Middle frontal gyrus (tissue), 1 donor: ENCODE data around the gene BRD9.

Experiments used
- DNase-seq: peaks from one replicate; pipeline ENCODE4 v3.0.0-alpha.2; 2015; ENCODE audit warnings: low spot score; ENCODE audit errors: extremely low spot score

Gene BRD9

DNA sequence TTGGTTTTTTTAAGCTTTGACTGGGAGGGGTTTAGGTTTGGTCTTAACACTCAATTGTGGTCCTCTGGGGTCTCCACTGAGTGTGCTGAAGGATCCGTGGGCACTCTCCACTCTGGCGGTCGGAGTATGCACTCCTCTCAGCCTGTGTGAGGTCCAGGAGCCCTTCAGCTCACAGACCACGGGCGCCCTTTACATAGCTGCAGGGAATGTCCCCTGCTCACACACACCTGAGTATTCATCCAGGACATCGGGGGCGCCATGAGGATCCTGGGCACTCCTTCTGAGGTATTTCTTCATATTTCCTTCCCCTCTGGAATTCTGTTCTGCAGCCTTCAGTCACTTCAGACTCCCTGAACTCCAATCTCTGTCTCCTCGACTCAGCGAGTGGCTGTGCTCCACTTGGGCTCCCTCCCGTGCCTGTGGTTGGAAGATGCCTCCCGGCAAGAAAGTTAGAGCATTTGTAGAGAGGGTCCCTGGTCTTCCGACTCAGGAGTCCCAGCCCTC is 12.6 kb upstream of the BRD9 start:
- DNase-seq: no peak

DNA sequence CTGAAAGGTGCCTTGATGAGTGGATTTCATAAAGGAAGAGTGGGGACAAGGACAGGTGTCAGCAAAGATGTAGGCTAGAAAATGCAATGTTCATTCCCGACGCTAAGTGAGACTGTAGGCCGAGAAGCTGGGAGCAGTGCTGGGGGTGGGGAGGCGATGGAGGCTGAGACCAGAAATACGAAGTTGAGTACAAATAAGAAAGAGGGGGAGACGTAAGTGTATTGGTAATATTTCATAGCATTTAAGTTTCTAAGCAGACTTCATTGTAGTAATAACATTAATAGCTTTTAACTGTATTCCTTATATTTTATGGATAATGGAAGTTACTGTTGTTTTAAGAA is 11.1 kb upstream of the BRD9 start:
- DNase-seq: no peak

DNA sequence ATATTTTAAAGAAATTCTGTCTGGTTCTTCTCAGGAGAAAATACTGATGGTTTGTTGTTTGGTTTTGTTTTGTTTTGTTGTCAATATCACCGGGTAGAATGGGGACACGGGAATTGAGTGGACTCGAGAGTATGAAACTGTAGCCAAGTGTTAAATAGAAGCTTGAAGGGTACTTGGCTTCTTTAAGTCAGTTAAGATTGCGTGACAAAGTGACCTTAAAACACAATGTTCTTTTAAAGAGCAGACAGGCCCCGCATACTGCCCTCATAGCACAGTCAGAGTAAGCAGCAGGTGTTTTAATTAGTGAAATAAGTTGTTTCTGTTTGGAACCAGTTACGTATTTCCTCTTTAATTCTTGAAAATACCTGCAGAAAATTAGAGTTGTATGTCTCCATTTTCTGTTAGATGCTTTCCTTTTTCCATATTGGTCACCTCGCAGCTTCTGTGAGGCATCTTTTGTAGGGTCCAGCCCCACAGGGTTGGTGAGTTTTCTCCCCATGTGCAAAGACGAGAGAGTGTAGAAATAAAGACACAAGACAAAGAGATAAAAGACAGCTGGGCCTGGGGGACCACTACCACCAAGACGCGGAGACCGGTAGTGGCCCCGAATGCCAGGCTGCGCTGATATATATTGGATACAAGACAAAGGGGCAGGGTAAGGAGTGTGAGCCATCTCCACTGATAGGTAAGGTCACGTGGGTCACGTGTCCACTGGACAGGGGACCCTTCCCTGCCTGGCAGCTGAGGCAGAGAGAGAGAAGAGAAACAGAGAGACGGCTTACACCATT is 9.7 kb upstream of the BRD9 start:
- DNase-seq: no peak

DNA sequence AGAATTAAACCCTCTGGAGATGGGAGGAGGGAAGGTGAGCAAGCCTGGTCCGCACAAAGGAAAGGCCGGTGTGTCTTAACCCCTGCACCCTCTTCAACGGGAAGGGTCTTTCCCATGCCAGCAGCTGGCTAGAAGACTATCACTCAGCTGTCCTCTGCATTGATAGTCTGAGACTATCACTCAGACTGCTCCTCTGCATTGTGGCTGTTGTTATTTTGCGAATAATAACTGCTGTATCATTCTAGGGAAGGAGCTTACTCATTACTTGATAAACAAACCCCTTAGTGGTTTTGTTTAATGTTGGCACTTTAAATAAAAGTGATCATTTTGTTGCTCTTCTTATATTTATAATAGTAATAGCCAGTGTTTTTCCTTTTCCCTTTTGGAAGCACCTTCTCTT is 8.2 kb upstream of the BRD9 start:
- DNase-seq: no peak

DNA sequence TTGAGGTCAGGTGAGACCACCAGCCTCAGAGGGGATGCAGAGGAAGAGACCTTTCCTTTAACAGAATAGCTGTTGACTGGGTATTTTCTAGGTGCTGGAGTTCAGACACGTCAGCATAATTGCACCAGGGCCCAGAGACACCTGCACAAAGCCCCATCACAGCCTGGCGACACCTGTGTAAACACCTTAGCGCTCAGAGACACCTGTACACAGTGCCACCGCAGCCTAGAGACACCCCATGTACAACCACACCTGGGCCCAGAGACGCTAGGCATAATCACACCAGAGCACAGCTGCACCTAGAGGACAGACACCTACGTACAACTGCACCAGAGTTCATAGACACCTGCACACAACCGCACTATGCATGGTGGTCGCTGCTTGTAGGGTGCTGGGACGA is 1.1 kb upstream of the BRD9 start:
- DNase-seq: no peak

DNA sequence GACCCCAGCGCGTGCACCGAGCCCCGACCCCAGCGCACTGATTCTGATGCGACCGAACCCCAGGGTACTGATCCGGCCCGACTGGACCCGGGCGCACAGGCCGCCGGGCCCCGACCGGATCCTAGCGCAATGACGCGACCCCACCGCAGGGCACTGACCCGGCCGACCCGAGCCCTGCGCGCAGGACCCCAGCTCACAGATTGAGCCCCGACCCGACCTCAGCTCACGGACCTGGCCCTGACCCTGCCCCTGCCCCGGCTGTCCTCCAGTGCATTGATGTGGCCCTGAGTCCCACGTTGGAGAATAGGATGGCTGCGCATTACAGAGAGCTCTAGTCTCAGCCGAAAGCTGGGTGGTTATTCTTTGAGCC is 521 bp upstream of the BRD9 start:
- no peak for DNase-seq

DNA sequence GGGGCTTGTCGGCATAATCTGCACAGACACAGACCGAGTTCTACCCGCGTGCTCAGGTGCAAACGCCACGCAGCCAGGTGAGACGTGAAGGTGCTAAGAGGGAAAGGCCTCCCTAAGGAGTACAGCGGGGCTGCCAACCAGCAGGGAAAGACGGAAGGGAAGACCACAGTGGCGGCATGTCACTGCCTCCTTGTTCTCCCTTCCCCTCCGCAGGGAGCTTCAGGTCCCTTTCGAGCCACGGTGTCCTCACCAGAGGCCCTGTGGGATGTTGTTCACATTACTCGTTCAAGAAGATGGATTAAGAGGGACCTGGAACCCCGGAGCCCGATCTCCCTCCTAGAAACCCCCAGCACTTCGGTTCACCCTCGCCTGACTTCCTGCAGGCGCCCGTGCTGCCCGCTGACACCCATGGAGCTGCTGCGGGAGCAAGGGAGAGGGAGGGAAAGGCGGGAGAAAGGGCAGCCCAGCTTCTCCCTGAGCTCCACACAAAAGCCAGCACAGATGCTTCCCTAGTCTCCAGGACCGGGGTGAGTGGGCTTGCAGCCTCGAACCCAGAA is 686 bp downstream of the BRD9 start:
- no peak for DNase-seq

DNA sequence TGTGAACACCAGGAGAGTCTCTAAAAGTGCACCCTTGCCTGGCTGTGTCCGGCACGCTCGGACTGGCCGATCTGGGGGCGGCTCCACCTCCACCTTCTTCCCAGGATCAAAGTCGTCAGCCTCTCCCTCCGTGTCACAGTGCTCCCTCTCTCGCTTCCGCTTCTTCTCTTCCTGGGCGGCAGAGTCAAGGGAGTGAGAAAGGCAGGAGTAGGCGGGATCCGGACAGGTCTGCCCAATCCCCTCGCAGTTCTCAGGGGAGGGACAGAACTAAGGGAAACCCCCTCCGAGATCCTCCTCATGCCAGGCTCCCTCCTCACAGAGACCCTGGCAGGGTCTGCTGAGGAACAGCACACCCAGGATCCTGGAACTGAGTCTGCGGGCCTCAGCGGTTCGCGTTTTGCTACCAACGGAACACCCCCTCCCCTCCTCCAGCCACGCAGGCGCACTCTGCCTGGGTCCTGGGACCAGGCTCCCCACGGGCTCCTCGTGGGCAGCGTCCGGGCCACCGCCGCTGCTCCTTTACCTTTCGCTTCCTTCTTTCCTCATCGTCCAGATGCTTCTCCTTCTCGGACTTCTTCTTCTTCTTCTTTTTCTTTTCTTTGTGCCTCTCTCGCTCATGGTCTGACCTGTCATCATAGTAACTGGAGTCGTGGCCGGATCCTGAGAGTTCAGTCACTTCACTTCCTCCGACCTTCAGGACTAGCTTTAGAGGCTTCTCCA is 1.3 kb downstream of the BRD9 start:
- DNase-seq: no peak

DNA sequence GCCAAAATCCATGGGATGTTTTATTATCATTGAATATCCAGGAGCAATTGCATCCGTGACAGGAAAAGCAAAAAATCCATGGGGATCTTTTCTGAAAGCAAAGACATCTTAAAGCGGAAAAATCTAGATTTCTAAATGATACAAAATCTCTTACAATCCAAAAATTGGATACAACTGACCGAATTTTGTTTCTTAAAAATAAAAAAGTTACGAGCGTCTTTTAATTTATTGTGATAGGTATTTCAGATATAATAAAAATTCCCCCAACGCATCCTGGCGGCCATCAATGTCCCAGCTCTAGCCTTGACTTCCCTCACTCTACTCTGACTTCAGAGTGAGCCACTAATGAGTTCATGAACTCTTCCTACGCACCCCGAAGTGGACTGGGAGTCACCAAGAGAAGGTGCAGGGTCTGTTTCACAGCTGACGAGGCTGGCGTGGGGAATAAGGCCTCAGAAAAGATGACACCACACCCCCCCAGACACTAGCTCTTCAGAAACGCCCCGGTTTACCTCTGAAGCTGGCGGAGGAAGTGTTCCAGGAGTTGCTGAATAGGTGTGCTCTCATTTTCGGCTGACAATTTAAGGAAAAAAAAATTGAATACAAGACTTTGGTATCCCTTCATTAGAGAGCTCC is 3.4 kb downstream of the BRD9 start:
- no peak for DNase-seq

DNA sequence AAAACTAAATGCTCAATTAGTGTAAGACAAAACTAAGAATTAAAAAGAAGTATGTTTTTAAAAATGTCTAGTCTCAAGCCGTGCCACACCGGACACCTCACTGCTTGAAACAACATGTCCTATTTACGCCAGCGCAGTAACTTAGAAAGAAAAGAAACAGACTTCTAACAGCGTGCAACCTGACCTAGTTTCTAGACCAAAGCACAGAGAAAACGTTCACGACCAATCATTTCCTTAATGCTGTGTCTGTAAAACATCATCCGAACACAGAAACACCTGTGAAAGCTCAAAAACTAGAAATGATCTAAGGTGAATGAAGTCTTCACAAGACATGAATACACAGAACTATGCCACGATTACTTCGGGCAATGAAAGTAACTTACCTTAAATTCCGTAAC is 4.0 kb downstream of the BRD9 start:
- DNase-seq: no peak

DNA sequence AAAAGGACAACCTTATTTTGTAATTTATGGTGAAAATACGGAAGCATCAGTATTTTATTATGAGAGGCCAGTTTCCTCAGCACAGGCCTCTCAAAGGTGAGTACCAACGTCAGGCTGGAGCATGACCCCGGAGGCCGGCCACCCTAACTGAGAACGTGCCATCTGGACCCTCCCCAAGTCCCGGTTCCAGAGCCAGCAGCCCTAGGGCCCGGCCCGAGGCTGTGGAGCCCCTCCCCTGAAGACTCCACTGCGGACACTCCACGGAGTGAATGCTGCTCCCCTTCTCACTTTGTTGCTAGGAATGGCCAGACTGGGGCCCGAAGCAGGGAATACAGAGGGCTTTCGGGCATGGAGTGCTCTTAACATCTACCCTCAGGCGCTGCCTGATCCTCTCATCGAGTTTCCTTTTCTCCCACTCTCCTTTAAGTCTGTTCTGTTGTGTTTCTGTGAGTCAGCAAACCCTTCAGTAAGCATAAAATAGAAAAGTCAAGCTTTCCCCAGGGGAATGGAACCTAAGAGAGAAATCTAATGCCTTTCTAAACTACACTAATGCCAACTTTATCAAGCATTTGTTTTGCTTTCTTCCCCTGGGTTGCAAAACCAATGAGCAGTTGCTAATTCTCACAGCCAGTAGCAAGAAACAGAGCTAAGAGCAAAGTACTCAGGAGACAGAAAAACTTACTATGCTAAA is 4.5 kb downstream of the BRD9 start:
- DNase-seq: no peak

DNA sequence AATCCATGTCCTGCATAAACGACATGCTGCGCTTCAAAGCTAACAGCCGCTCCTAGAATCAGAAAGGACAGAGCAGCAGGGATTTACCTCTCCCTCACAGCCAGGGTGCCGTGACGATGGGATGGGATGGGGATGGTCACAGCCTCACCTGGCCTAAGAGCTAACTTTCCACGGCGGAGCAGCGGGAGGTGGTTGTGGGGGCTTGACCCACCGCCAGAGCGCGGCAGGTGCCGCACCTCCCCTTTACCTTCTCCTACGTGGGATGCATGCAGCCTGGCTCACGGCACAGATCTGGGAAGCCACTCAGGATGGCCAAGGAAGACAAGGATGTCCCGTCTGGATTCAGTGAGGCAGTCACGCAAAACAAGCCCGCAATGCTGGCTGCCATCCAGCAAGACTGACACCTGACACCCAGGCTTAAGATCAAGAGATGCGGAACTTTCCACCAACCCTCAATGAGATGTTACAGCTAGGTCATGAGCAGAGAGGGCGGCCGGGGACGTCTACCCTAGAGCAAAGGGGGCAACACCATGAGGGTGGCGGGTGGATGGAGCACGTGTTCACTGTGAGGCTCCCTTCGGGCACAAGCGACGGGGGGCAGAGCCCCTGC is 5.8 kb downstream of the BRD9 start:
- no peak for DNase-seq

DNA sequence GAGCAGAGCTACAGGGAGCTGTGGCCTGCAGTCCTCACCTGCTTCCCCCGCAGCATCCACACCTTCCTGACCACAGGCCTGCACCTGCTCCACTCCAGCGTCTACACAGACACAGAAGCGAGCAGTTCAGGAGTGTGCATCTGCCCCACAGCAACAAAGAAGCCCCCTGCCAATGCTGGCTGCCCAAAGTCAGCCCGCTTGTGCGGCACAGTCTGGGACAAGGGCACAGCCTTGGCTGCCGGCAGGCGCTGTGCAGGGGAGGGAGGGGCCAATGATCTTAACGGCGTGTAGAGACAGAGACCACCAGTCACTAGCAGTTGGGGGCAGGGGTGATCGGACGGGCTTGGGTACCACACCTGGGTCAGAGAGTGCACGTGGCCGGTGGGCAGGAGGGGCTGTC is 6.6 kb downstream of the BRD9 start:
- no peak for DNase-seq

DNA sequence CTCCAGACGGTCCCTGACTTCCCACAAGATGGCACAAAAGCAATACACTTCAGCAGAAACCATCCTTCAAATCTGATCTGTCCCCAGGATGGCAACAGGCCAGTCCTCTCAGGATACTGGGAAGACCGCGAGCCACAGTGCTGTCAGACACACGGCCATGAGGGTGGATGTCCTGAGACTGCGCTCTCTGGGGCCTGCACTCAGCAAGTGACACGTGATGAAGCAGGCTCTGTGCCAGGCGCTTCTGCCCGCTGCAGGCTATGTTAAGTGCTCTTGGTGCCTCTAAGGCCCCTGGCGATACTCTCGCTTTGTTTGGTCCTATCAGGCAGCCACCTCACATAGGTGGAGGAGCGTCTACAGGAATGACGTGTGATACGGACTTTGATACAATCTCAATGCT is 7.1 kb downstream of the BRD9 start:
- DNase-seq: no peak

DNA sequence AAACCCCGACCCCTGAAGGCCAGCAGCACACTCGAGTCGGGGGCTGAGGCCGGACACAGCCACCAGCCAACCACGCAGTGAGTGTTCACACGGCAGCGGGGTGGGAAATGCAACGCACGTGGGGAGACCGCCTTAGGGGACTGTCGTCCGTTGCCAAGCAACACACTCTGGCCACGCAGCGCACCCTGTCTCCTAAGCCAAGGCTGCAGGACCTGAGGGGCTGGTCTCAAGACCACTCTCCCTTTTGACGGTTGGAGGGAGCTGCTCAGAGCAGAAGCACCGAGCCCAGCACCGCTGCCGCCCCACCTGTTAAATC is 7.5 kb downstream of the BRD9 start:
- DNase-seq: no peak

DNA sequence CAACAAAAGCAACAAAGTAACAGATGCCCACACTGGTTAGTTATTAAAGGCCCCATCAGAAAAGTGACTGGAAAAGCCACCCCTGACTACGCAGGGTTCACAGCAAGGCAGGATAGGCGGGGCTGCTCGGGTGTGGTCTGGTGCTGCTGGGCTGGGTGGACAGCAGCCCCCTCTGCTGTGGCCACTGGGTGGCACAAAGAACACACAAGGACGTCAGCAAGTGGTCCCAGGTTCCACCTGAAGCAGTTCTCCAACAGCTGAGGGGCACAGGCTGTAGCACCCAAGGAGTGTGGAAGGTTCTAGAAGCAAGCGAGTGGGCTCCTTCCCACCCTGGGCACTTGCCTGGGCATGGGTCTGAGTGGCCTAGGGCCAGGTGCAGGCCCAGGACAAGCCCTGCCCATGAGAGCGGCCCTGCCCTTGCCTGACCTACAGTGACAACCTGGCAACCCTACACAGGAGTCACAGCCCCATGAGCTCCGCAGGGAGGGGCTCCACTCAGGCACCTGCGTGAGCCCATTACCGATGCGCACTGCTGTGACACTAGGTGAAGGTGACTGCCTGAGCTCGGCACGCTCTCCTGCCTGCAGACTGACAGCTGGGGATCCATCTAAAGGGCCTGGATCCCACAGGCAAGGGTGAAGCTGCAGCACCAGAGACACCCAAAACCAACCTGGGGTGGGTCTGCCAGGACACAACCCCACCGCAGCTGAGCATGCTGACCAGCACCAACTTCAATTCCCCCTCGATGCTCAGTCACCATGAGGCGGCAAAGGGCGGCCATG is 8.1 kb downstream of the BRD9 start:
- no peak for DNase-seq

DNA sequence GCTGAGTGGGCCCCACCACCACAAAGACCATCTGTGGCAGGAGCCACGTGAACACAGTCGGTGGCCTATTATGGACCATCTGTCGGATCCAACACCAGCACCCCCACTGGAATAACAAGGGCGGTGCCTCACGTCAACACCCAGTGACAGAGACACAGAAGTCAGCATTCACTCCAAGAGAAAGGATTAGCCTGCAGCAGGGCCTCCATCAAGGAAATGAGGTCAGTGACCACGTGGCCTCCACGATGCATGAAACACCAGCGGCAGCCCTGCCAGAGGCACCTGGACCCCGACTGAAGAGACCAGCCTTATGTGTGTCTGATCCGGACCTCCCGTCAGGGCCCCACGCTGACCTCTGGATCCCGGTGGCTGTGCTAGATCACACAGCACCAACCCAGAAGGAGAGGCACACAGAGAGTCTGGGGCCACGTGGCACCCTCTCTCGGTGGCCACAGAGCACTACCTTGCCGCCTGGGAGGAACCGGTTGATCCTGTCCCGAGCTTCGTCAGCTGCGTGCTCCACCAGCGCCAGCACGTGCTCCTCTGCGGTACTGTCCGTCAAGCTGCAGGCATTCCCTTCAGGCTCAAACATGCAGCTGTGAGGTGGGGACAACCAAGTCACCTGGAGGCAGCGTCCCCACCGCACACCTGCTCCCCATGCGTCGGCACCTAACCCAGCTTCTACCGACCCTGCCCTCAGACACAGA is 9.0 kb downstream of the BRD9 start:
- DNase-seq: no peak

DNA sequence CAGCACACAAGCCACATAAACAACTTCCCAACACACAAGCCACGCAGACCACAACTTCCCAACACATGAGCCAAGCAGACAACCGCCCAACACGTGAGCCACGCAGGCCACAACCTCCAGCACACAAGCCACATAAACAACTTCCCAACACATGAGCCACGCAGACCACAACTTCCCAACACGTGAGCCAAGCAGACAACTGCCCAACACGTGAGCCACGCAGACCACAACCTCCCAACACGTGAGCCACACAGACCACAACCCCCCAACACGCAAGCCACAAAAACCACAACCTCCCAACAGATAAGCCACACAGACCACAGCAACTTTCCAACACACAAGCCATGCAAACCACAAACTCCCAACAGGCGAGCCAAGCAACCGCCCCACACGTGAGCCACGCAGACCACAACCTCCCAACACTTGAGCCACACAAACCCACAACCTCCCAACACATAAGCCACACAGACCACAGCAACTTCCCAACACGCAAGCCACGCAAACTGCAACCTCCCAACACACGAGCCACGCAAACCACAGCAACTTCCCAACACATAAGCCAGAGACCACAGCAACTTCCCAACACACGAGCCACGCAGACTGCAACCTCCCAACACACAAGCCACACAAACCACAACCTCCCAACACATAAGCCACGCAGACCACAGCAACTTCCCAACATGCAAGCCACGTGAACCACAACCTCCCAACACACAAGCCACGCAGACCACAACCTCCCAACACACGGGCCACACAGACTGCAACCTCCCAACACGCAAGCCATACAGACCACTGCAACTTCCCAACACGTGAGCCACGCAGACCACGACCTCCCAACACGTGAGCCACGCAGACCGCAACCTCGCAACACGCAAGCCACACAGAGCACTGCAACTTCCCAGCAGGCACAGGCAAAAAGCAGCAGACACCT is 10.1 kb downstream of the BRD9 start:
- no peak for DNase-seq

DNA sequence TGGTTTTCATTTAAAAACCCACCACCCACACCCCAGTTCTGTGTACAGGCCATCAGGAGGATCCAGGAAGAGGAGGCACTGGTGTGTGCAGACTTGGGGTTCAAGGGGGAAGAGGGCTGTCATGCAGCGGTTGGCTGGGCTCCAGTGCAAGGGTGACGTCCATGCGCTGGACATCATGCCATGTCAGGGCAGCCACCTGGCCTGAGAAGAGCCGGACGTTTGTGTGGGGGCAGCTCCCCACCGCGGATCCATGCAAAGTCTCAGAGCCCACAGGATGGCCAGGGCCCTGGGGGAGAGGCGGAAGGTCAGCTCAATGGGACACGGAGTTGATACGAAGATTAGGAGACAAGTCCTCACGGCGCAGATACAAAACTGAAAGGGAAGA is 11.1 kb downstream of the BRD9 start:
- no peak for DNase-seq
